ENCODE results near the gene TBX6. TPM values are rescaled to one million over a fixed set of nuclear protein-coding genes. Genes with fewer than 3 reads are reported as not detected.

Gene TBX6
- total and polyA plus RNA-seq, 2 of the 4 experiments (the other 2 are of a cell fraction): 0.10 TPM; not detected in 1

- ChIA-PET CTCF (interaction anchor here (0.6 kb wide), 2 partner anchors 38 to 373 kb away, joined by 3 read pairs; no protein-coding TSS in a partner anchor), POLR2A (ENCODE audit: unreplicated experiment) (no interaction called here)
- Histone ChIP-seq H3K4me1 (ENCODE audit: control insufficient read depth, insufficient read depth, low read length) (peaks cover 11% of the 10 kb centered on the region), H4K8ac (ENCODE audit: low read depth in 2 of 2, low read length in 2 of 2) (peak within 1 kb of the TSS; percentile 26 to 85), H3K27ac (ENCODE audit: insufficient read depth, low read length) (peak within 1 kb of the TSS; percentile 88), H3K9me3 (ENCODE audit: control insufficient read depth, insufficient read depth, low read length) (no peaks in the 10 kb centered on the region), H2BK120ac (ENCODE audit: low read depth, low read length) (no peak within 1 kb of the TSS), H3K4me2 (ENCODE audit: low read depth, low read length) (peak within 1 kb of the TSS; percentile 99), H3K9ac (ENCODE audit: low read depth, low read length) (peak within 1 kb of the TSS; percentile 89), H2BK5ac (ENCODE audit: low read depth, low read length, poor library complexity, severe bottlenecking) (peak within 1 kb of the TSS; percentile 70), H3K4ac (ENCODE audit: low read depth, low read length) (peak within 1 kb of the TSS; percentile 80), H4K20me1 (ENCODE audit: insufficient read depth, low read length) (peaks cover 47% of the 10 kb centered on the region), H3K79me1 (ENCODE audit: low read depth in 1 of 2, low read length in 2 of 2) (peaks cover 29 to 56% of the 10 kb centered on the region in 2 experiments), H2BK20ac (ENCODE audit: low read depth, low read length) (no peak within 1 kb of the TSS), H2AFZ (replicated peaks; ENCODE audit: low read length, poor library complexity) (peak within 1 kb of the TSS; percentile 96), H3K23ac (ENCODE audit: low read depth, low read length) (peak within 1 kb of the TSS; percentile 80; the same call in 1 of the 2 replicates), H2AK5ac (ENCODE audit: low read depth, low read length) (peak within 1 kb of the TSS; percentile 95), H3K4me3 (ENCODE audit: insufficient read depth, low read depth, low read length) (peak within 1 kb of the TSS; percentile 85), H3K36me3 (ENCODE audit: control insufficient read depth, insufficient read depth, low read length) (peaks cover 49% of the 10 kb centered on the region), H4K5ac (ENCODE audit: low read depth, low read length) (peak within 1 kb of the TSS; percentile 53), H2AK9ac (replicated peaks; ENCODE audit: low read depth, low read length, poor library complexity) (peak within 1 kb of the TSS; percentile 63), H3K27me3 (ENCODE audit: control insufficient read depth, insufficient read depth, low read length) (no peaks in the 10 kb centered on the region), H4K91ac (ENCODE audit: insufficient read depth, low read depth, low read length) (peak within 1 kb of the TSS; percentile 63), H2BK15ac (ENCODE audit: low read depth, low read length) (0 out of 3 replicates have a peak within 1 kb of the TSS, but pooled peaks have one; percentile 20), H3K56ac (ENCODE audit: extremely low read depth, insufficient read depth, low read length) (peak within 1 kb of the TSS; percentile 84), H3K14ac (replicated peaks; ENCODE audit: low read depth, low read length) (peak within 1 kb of the TSS; percentile 76), H3K9me1 (ENCODE audit: insufficient read depth, low read length) (no peaks in the 10 kb centered on the region), H3K18ac (ENCODE audit: low read depth, low read length) (no peak within 1 kb of the TSS; the same call in 1 of the 2 replicates)
- peak; percentile 88 for DNase-seq
- dilution Hi-C loops (cut with HindIII; ENCODE audit: low sequenced_read_pairs, unreplicated experiment) (no loop called here), in situ Hi-C loops (cut with MboI; ENCODE audit: low sequenced_read_pairs) (loop anchor here (10.0 kb wide), 1 partner anchor 329 kb away; the partner anchor contains the start of gene ZNF771), intact Hi-C loops (cut with micrococcal nuclease) (no loop called here)
- TF ChIP-seq POLR2A (IDR thresholded peaks at IDR 0.05; ENCODE audit: low read depth, low read length) (peak; percentile 88), ELK1 (IDR thresholded peaks at IDR 0.05; ENCODE audit: borderline replicate concordance, low read depth, low read length) (no peak), FOS (IDR thresholded peaks at IDR 0.05; ENCODE audit: low read depth, low read length) (no peak), MAZ (IDR thresholded peaks at IDR 0.05; ENCODE audit: borderline replicate concordance, low read depth, low read length) (peak; percentile 55; the same call in 1 of the 2 replicates), CEBPB (IDR thresholded peaks at IDR 0.05; ENCODE audit: low read depth, low read length) (0 out of 2 replicates have a peak, but pooled peaks have one; percentile 16), MAFK (IDR thresholded peaks at IDR 0.05; ENCODE audit: low read depth, low read length) (no peak), MXI1 (IDR thresholded peaks at IDR 0.05; ENCODE audit: borderline replicate concordance, low read depth, low read length) (0 out of 2 replicates have a peak, but pooled peaks have one; percentile 24), BHLHE40 (IDR thresholded peaks at IDR 0.05; ENCODE audit: low read depth, low read length) (no peak), CTCF (conservative IDR thresholded peaks at IDR 0.05; ENCODE audit: low read depth, low read length) (0 out of 2 replicates have a peak, but pooled peaks have one; percentile 11), RAD21 (IDR thresholded peaks at IDR 0.05; ENCODE audit: low read length) (no peak)
- ATAC-seq (ENCODE audit: low read depth): peak; percentile 85
- BruUV-seq (replicated peaks): TSS peak; percentile 95
- 0% methylated on average over 41 of the region's 67 CpGs; no CpG with 5 or more reads in 1 of the 2 experiments for WGBS, 2 experiments (ENCODE audit: extremely low coverage in 2 of 2, insufficient read length in 1 of 2)
Measured at GRCh38 chr16:30075503-30076275, 16.0 kb downstream of the TBX6 start, which contains the start of gene PPP4C. TSS of gene PPP4C (plus strand) at chr16:30075994. CDS start at chr16:30076378, 384 bp downstream.
